Lower lobe of right lung (tissue), 2 donors: ENCODE results near the gene AFAP1. TPM values are rescaled to one million over a fixed set of nuclear protein-coding genes. Genes with fewer than 3 reads are reported as not detected.

ENCODE experiments used
- ATAC-seq, 2 donors: fragments of 200-7000 bp; cut with Tn5 transposase; one replicate each; pipeline ENCODE4 v1.9.1; 2020 to 2022; ENCODE audit warnings: mild to moderate bottlenecking in 2 of 2, moderate library complexity in 2 of 2
- DNase-seq: peaks from one replicate; pipeline ENCODE4 v3.0.0-alpha.2; 2020
- H3K27ac ChIP-seq: fragments of 200-600 bp; one replicate; pipeline ENCODE4 v1.8.0; 2022
- H3K27me3 ChIP-seq: fragments of 200-600 bp; one replicate; pipeline ENCODE4 v1.8.0; 2022; ENCODE audit warnings: low read depth
- H3K36me3 ChIP-seq: fragments of 200-600 bp; one replicate; pipeline ENCODE4 v1.8.0; 2022; ENCODE audit warnings: mild to moderate bottlenecking
- H3K4me1 ChIP-seq: fragments of 200-600 bp; one replicate; pipeline ENCODE4 v1.8.0; 2022
- H3K4me3 ChIP-seq: fragments of 200-600 bp; one replicate; pipeline ENCODE4 v1.8.0; 2022; ENCODE audit warnings: mild to moderate bottlenecking
- H3K9me3 ChIP-seq: fragments of 200-600 bp; one replicate; pipeline ENCODE4 v1.8.0; 2022
- CTCF ChIP-seq: fragments of 200-600 bp; IDR thresholded peaks from one replicate; pipeline ENCODE4 v1.8.0; 2022; ENCODE audit warnings: antibody characterized with exemption, mild to moderate bottlenecking
- intact Hi-C: fragments of 100-400 bp; cut with DNase I; formaldehyde crosslinking; loops from one replicate; pipeline ENCODE4 v1.11.0; 2022
- total RNA-seq: library from RNA; stranded (reverse); fragmentation: NEBNext Ultra II Directional; extraction: Animal tissue kit (Norgen Biotek cat#: 25700); gene quantifications from one replicate; pipeline ENCODE4 v1.2.1, GENCODE V29; 2021
- donor health status: DM: no; HTN: yes; CAD: no; lungs with severe emphysema.

AFAP1 gene
- total RNA-seq, 1 donor from 2014 or later: 21.0 TPM

- H3K9me3 ChIP-seq: no peaks in the 10 kb centered on the region
- intact Hi-C loops: no loop called here
- H3K27ac ChIP-seq: peak overlapping the region; percentile 81
- H3K4me1 ChIP-seq: peaks cover 56% of the 10 kb centered on the region
- DNase-seq (no peak), ATAC-seq (no peak)
- no peak for TF ChIP-seq CTCF
- H3K27me3 ChIP-seq: no peaks in the 10 kb centered on the region
- H3K36me3 ChIP-seq: no peaks in the 10 kb centered on the region
- no peak overlapping the region for H3K4me3 ChIP-seq
Measured at GRCh38 chr4:7968262-7968896, 28.7 kb upstream of the AFAP1 start.

GRCh38 chr4:7967501-7968261 lies 28.0 kb upstream of the AFAP1 start:
- peak in 1 of 2 donors; percentile 4 for ATAC-seq
- intact Hi-C loops: no loop called here
- Histone ChIP-seq H3K36me3 (no peaks in the 10 kb centered on the region), H3K9me3 (no peaks in the 10 kb centered on the region), H3K27ac (peak overlapping the region; percentile 81), H3K4me3 (no peak overlapping the region), H3K27me3 (no peaks in the 10 kb centered on the region), H3K4me1 (peaks cover 56% of the 10 kb centered on the region)
- no peak for TF ChIP-seq CTCF
- no peak for DNase-seq

- no peak for DNase-seq
- Histone ChIP-seq H3K36me3 (no peaks in the 10 kb centered on the region), H3K27me3 (no peaks in the 10 kb centered on the region), H3K27ac (no peak overlapping the region), H3K9me3 (no peaks in the 10 kb centered on the region), H3K4me3 (no peak overlapping the region), H3K4me1 (peaks cover 51% of the 10 kb centered on the region)
- intact Hi-C loops: no loop called here
- TF ChIP-seq CTCF: no peak
- ATAC-seq: no peak
Measured at GRCh38 chr4:7967063-7967440, 27.4 kb upstream of the AFAP1 start.

GRCh38 chr4:7966281-7967062 lies 26.8 kb upstream of the AFAP1 start:
- Histone ChIP-seq H3K9me3 (no peaks in the 10 kb centered on the region), H3K27me3 (no peaks in the 10 kb centered on the region), H3K36me3 (no peaks in the 10 kb centered on the region), H3K4me1 (peaks cover 49% of the 10 kb centered on the region), H3K4me3 (no peak overlapping the region), H3K27ac (no peak overlapping the region)
- intact Hi-C loops: no loop called here
- no peak for ATAC-seq
- TF ChIP-seq CTCF: no peak
- no peak for DNase-seq

GRCh38 chr4:7964890-7965662 lies 25.4 kb upstream of the AFAP1 start:
- Histone ChIP-seq H3K9me3 (no peaks in the 10 kb centered on the region), H3K4me1 (peaks cover 49% of the 10 kb centered on the region), H3K27me3 (no peaks in the 10 kb centered on the region), H3K27ac (peak overlapping the region; percentile 61), H3K36me3 (no peaks in the 10 kb centered on the region), H3K4me3 (no peak overlapping the region)
- no peak for TF ChIP-seq CTCF
- intact Hi-C loops: no loop called here
- ATAC-seq (peak; percentile 44 to 54), DNase-seq (no peak)
